Measurements from ENCODE around the gene TIMM21.

Gene TIMM21

DNA sequence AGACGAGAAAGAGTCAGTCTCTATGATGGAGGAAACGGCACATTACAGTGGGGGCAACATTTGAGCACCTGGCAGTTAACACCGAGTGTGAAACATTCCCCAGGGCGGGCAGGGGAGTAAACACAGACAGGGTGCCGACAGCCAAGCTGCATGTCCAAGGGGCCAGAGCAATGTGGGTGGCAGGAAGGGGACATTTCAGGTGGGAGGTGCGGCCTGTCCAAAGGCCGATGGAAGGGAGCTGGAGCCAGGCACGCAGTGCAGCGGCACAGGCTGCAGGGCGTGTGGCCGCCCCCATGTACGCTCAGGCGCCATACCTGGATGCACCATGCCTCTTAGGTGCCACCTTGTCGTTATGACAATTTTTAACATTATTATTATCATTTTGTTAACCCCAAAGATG is 43.3 kb downstream of the TIMM21 start:
- Histone ChIP-seq H3K27ac (ENCODE audit: low read length, poor library complexity, severe bottlenecking) (no peak overlapping the region), H2AFZ (ENCODE audit: low read depth, low read length) (no peak overlapping the region), H3K4ac (ENCODE audit: low read depth in 1 of 2, low read length in 2 of 2) (no peak overlapping the region), H3K23ac (ENCODE audit: low read length in 2 of 2) (no peak overlapping the region), H2AK5ac (ENCODE audit: low read length, severe bottlenecking) (no peak overlapping the region), H3K4me1 (ENCODE audit: control insufficient read depth, insufficient read depth, low read depth, low read length) (no peaks in the 10 kb centered on the region), H3K27me3 (ENCODE audit: control insufficient read depth in 1 of 2, insufficient read depth in 1 of 2, low read length in 2 of 2) (peaks cover 9 to 29% of the 10 kb centered on the region in 2 experiments), H2BK12ac (ENCODE audit: low read length in 2 of 2) (peak overlapping the region in 1 of 2 experiments; percentile 42), H3K36me3 (ENCODE audit: control insufficient read depth in 1 of 2, insufficient read depth in 2 of 2, low read depth in 1 of 2, low read length in 2 of 2) (no peaks in the 10 kb centered on the region), H4K91ac (ENCODE audit: low read length) (no peak overlapping the region), H2BK5ac (ENCODE audit: low read depth, low read length, poor library complexity, severe bottlenecking) (no peak overlapping the region), H3K14ac (ENCODE audit: low read length in 2 of 2) (peak overlapping the region in 1 of 2 experiments; percentile 53), H2BK15ac (ENCODE audit: low read depth, poor library complexity, severe bottlenecking) (no peak overlapping the region), H3K9me3 (ENCODE audit: control insufficient read depth, low read length) (no peaks in the 10 kb centered on the region), H3K4me3 (ENCODE audit: insufficient read depth in 1 of 2, low read depth in 1 of 2, low read length in 2 of 2) (no peak overlapping the region), H4K8ac (ENCODE audit: low read length) (no peak overlapping the region), H2BK120ac (ENCODE audit: low read depth, low read length) (no peak overlapping the region), H3K79me1 (replicated peaks; ENCODE audit: low read length, poor library complexity, severe bottlenecking) (no peaks in the 10 kb centered on the region), H3K4me2 (ENCODE audit: low read length, poor library complexity, severe bottlenecking) (no peak overlapping the region), H3K9ac (ENCODE audit: low read length) (no peak overlapping the region), H3K18ac (ENCODE audit: low read depth in 1 of 2, low read length in 2 of 2) (no peak overlapping the region)
- WGBS, result 86% methylated on average over 9 of the region's 14 CpGs
- DNase-seq, result no peak

GRCh38 chr18:74194691-74195090 is 46.4 kb downstream of the TIMM21 start:
- WGBS, result 79% methylated on average over 2 of the region's 3 CpGs
- no peak overlapping the region for H3K4me2 ChIP-seq (ENCODE audit: low read length, poor library complexity, severe bottlenecking)
- H4K91ac ChIP-seq (ENCODE audit: low read length), result no peak overlapping the region
- no peak overlapping the region for H3K4me3 ChIP-seq (ENCODE audit: insufficient read depth in 1 of 2, low read depth in 1 of 2, low read length in 2 of 2)
- no peak overlapping the region for H3K18ac ChIP-seq (ENCODE audit: low read depth in 1 of 2, low read length in 2 of 2)
- H3K9me3 ChIP-seq (ENCODE audit: control insufficient read depth, low read length), result no peaks in the 10 kb centered on the region
- no peaks in the 10 kb centered on the region for H3K79me1 ChIP-seq (replicated peaks; ENCODE audit: low read length, poor library complexity, severe bottlenecking)
- no peak overlapping the region for H4K8ac ChIP-seq (ENCODE audit: low read length)
- DNase-seq, result no peak
- no peaks in the 10 kb centered on the region for H3K36me3 ChIP-seq (ENCODE audit: control insufficient read depth in 1 of 2, insufficient read depth in 2 of 2, low read depth in 1 of 2, low read length in 2 of 2)
- H2BK120ac ChIP-seq (ENCODE audit: low read depth, low read length), result no peak overlapping the region
- no peak overlapping the region for H2AFZ ChIP-seq (ENCODE audit: low read depth, low read length)
- H3K23ac ChIP-seq (ENCODE audit: low read length in 2 of 2), result no peak overlapping the region
- H3K27ac ChIP-seq (ENCODE audit: low read length, poor library complexity, severe bottlenecking), result no peak overlapping the region
- H2BK5ac ChIP-seq (ENCODE audit: low read depth, low read length, poor library complexity, severe bottlenecking), result no peak overlapping the region
- H3K9ac ChIP-seq (ENCODE audit: low read length), result no peak overlapping the region
- peaks cover 9 to 22% of the 10 kb centered on the region in 2 experiments for H3K27me3 ChIP-seq (ENCODE audit: control insufficient read depth in 1 of 2, insufficient read depth in 1 of 2, low read length in 2 of 2)
- no peaks in the 10 kb centered on the region for H3K4me1 ChIP-seq (ENCODE audit: control insufficient read depth, insufficient read depth, low read depth, low read length)
- H3K14ac ChIP-seq (ENCODE audit: low read length in 2 of 2), result no peak overlapping the region
- no peak overlapping the region for H3K4ac ChIP-seq (ENCODE audit: low read depth in 1 of 2, low read length in 2 of 2)
- no peak overlapping the region for H2BK12ac ChIP-seq (ENCODE audit: low read length in 2 of 2)
- H2BK15ac ChIP-seq (ENCODE audit: low read depth, poor library complexity, severe bottlenecking), result no peak overlapping the region
- H2AK5ac ChIP-seq (ENCODE audit: low read length, severe bottlenecking), result no peak overlapping the region

GRCh38 chr18:74196220-74197119 is 48.1 kb downstream of the TIMM21 start:
- Histone ChIP-seq H3K4me1 (ENCODE audit: control insufficient read depth, insufficient read depth, low read depth, low read length) (no peaks in the 10 kb centered on the region), H2BK120ac (ENCODE audit: low read depth, low read length) (no peak overlapping the region), H3K4me2 (ENCODE audit: low read length, poor library complexity, severe bottlenecking) (peak overlapping the region; percentile 71), H2AFZ (ENCODE audit: low read depth, low read length) (no peak overlapping the region), H3K14ac (ENCODE audit: low read length in 2 of 2) (no peak overlapping the region), H2BK12ac (ENCODE audit: low read length in 2 of 2) (no peak overlapping the region), H3K4ac (ENCODE audit: low read depth in 1 of 2, low read length in 2 of 2) (no peak overlapping the region), H3K27ac (ENCODE audit: low read length, poor library complexity, severe bottlenecking) (no peak overlapping the region), H3K9me3 (ENCODE audit: control insufficient read depth, low read length) (no peaks in the 10 kb centered on the region), H3K79me1 (replicated peaks; ENCODE audit: low read length, poor library complexity, severe bottlenecking) (no peaks in the 10 kb centered on the region), H3K27me3 (ENCODE audit: control insufficient read depth in 1 of 2, insufficient read depth in 1 of 2, low read length in 2 of 2) (peaks cover 15 to 22% of the 10 kb centered on the region in 2 experiments), H3K9ac (ENCODE audit: low read length) (peak overlapping the region; percentile 43), H2BK5ac (ENCODE audit: low read depth, low read length, poor library complexity, severe bottlenecking) (no peak overlapping the region), H3K4me3 (ENCODE audit: insufficient read depth in 1 of 2, low read depth in 1 of 2, low read length in 2 of 2) (peak overlapping the region in 1 of 2 experiments; percentile 20), H3K18ac (ENCODE audit: low read depth in 1 of 2, low read length in 2 of 2) (no peak overlapping the region), H3K36me3 (ENCODE audit: control insufficient read depth in 1 of 2, insufficient read depth in 2 of 2, low read depth in 1 of 2, low read length in 2 of 2) (no peaks in the 10 kb centered on the region), H2AK5ac (ENCODE audit: low read length, severe bottlenecking) (no peak overlapping the region), H4K8ac (ENCODE audit: low read length) (no peak overlapping the region), H3K23ac (ENCODE audit: low read length in 2 of 2) (no peak overlapping the region), H4K91ac (ENCODE audit: low read length) (no peak overlapping the region), H2BK15ac (ENCODE audit: low read depth, poor library complexity, severe bottlenecking) (no peak overlapping the region)
- DNase-seq, result peak; percentile 74
- 29% methylated on average over 5 of the region's 9 CpGs for WGBS

GRCh38 chr18:74197705-74198341 is 49.5 kb downstream of the TIMM21 start:
- H3K14ac ChIP-seq (ENCODE audit: low read length in 2 of 2), result no peak overlapping the region
- H4K91ac ChIP-seq (ENCODE audit: low read length), result peak overlapping the region; percentile 18
- no peak overlapping the region for H3K23ac ChIP-seq (ENCODE audit: low read length in 2 of 2)
- no peaks in the 10 kb centered on the region for H3K9me3 ChIP-seq (ENCODE audit: control insufficient read depth, low read length)
- H3K79me1 ChIP-seq (replicated peaks; ENCODE audit: low read length, poor library complexity, severe bottlenecking), result no peaks in the 10 kb centered on the region
- no peak overlapping the region for H3K4ac ChIP-seq (ENCODE audit: low read depth in 1 of 2, low read length in 2 of 2)
- no peak overlapping the region for H2BK12ac ChIP-seq (ENCODE audit: low read length in 2 of 2)
- no peak overlapping the region for H2BK120ac ChIP-seq (ENCODE audit: low read depth, low read length)
- H3K27me3 ChIP-seq (ENCODE audit: control insufficient read depth in 1 of 2, insufficient read depth in 1 of 2, low read length in 2 of 2), result peaks cover 15 to 23% of the 10 kb centered on the region in 2 experiments
- H2BK5ac ChIP-seq (ENCODE audit: low read depth, low read length, poor library complexity, severe bottlenecking), result no peak overlapping the region
- no peak overlapping the region for H3K4me2 ChIP-seq (ENCODE audit: low read length, poor library complexity, severe bottlenecking)
- no peak overlapping the region for H2AK5ac ChIP-seq (ENCODE audit: low read length, severe bottlenecking)
- H2AFZ ChIP-seq (ENCODE audit: low read depth, low read length), result no peak overlapping the region
- no peaks in the 10 kb centered on the region for H3K4me1 ChIP-seq (ENCODE audit: control insufficient read depth, insufficient read depth, low read depth, low read length)
- H3K9ac ChIP-seq (ENCODE audit: low read length), result no peak overlapping the region
- no peaks in the 10 kb centered on the region for H3K36me3 ChIP-seq (ENCODE audit: control insufficient read depth in 1 of 2, insufficient read depth in 2 of 2, low read depth in 1 of 2, low read length in 2 of 2)
- no peak overlapping the region for H3K18ac ChIP-seq (ENCODE audit: low read depth in 1 of 2, low read length in 2 of 2)
- H4K8ac ChIP-seq (ENCODE audit: low read length), result peak overlapping the region; percentile 4
- no peak overlapping the region for H3K27ac ChIP-seq (ENCODE audit: low read length, poor library complexity, severe bottlenecking)
- H3K4me3 ChIP-seq (ENCODE audit: insufficient read depth in 1 of 2, low read depth in 1 of 2, low read length in 2 of 2), result no peak overlapping the region
- WGBS, result 89% methylated on average over 11 of the region's 11 CpGs
- no peak for DNase-seq
- no peak overlapping the region for H2BK15ac ChIP-seq (ENCODE audit: low read depth, poor library complexity, severe bottlenecking)

Measured in mesenchymal stem cell (in vitro differentiated cells and primary cell).